ENCODE results near the gene CCDC14. TPM values are rescaled to one million over a fixed set of nuclear protein-coding genes. Genes with fewer than 3 reads are reported as not detected.

Gene CCDC14
- total RNA-seq, 2 donors from 2014 or later: 23.1 to 38.2 TPM

- intact Hi-C loops (cut with DNase I): no loop called here
- Histone ChIP-seq H3K36me3 (replicated peaks in 1 of 2; ENCODE audit: insufficient read depth in 1 of 2, low read depth in 2 of 2) (peaks cover 0 to 2% of the 10 kb centered on the region in 2 donors), H3K27me3 (no peaks in the 10 kb centered on the region), H3K9me3 (no peaks in the 10 kb centered on the region), H3K4me1 (peaks cover 21% of the 10 kb centered on the region), H3K27ac (no peak overlapping the region), H3K4me3 (no peak overlapping the region)
- no peak for TF ChIP-seq POLR2A (IDR thresholded peaks at IDR 0.05)
- no peak for TF ChIP-seq CTCF (IDR thresholded peaks at IDR 0.05)
- ATAC-seq: no peak
- 97 to 98% methylated on average over 2 of the region's 2 CpGs for WGBS, 2 donors
- DNase-seq: no peak
Measured at GRCh38 chr3:123949641-123950040, 11.4 kb downstream of the CCDC14 start.

- WGBS, 2 donors: 95 to 97% methylated on average over 9 of the region's 9 CpGs
- Histone ChIP-seq H3K27ac (no peak overlapping the region), H3K9me3 (no peaks in the 10 kb centered on the region), H3K27me3 (no peaks in the 10 kb centered on the region), H3K4me3 (no peak overlapping the region), H3K36me3 (replicated peaks in 1 of 2; ENCODE audit: insufficient read depth in 1 of 2, low read depth in 2 of 2) (peaks cover 0 to 2% of the 10 kb centered on the region in 2 donors), H3K4me1 (peaks cover 21% of the 10 kb centered on the region)
- ATAC-seq (no peak), DNase-seq (no peak)
- TF ChIP-seq POLR2A (IDR thresholded peaks at IDR 0.05) (no peak), CTCF (IDR thresholded peaks at IDR 0.05) (no peak)
- intact Hi-C loops (cut with DNase I): no loop called here
Measured at GRCh38 chr3:123948449-123948848, 12.6 kb downstream of the CCDC14 start.

DNA sequence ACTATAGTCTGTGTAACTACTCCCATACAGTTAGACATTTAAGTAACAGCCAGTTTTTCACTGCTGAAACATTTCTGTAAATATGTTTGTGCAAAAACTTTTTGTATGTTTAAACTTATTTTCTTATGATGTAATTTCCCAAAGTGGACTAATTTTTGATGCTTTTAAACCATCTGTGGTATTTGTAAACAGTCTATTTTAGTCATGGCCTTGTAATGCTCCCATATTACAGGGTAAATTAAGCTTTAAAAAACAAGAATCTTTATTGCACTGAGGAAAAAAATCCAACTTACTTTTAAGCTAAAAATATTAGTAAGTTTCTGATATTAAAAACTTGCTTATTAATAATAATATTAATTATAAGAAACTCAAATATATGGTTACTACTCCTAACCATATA is 13.5 kb downstream of the CCDC14 start:
- peaks cover 0 to 2% of the 10 kb centered on the region in 2 donors for H3K36me3 ChIP-seq (replicated peaks in 1 of 2; ENCODE audit: insufficient read depth in 1 of 2, low read depth in 2 of 2)
- intact Hi-C loops (cut with DNase I): no loop called here
- ATAC-seq (no peak), DNase-seq (no peak)
- H3K27ac ChIP-seq: no peak overlapping the region
- no peak overlapping the region for H3K4me3 ChIP-seq
- peaks cover 21% of the 10 kb centered on the region for H3K4me1 ChIP-seq
- H3K27me3 ChIP-seq: no peaks in the 10 kb centered on the region
- no peaks in the 10 kb centered on the region for H3K9me3 ChIP-seq
- no peak for TF ChIP-seq CTCF (IDR thresholded peaks at IDR 0.05)
- no peak for TF ChIP-seq POLR2A (IDR thresholded peaks at IDR 0.05)

DNA sequence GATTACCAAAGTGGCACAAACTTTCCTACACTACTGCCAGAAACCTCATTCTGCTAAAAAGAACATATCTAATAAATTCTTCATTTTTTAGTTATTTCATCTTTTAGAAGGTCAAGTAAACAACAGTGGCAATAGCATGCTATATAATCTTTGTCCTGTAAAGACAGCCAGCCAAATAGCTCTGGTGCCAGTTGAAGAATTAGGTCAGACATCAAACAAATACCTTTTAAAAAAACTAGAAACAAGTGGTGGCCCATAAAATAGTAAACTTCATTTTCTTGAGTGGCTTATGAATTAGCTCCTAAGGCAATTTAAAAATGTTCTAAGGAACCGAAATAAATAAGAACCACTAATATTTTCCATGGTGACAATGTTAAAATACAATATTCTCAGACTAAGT is 19.5 kb downstream of the CCDC14 start:
- 72% methylated on average over 1 of the region's 1 CpG for WGBS, 2 donors
- Histone ChIP-seq H3K9me3 (no peaks in the 10 kb centered on the region), H3K36me3 (replicated peaks in 1 of 2; ENCODE audit: insufficient read depth in 1 of 2, low read depth in 2 of 2) (no peaks in the 10 kb centered on the region), H3K4me3 (no peak overlapping the region), H3K27ac (no peak overlapping the region), H3K27me3 (no peaks in the 10 kb centered on the region), H3K4me1 (peaks cover 7% of the 10 kb centered on the region)
- ATAC-seq (no peak), DNase-seq (no peak)
- intact Hi-C loops (cut with DNase I): no loop called here
- TF ChIP-seq CTCF (IDR thresholded peaks at IDR 0.05): no peak
- TF ChIP-seq POLR2A (IDR thresholded peaks at IDR 0.05): no peak

DNA sequence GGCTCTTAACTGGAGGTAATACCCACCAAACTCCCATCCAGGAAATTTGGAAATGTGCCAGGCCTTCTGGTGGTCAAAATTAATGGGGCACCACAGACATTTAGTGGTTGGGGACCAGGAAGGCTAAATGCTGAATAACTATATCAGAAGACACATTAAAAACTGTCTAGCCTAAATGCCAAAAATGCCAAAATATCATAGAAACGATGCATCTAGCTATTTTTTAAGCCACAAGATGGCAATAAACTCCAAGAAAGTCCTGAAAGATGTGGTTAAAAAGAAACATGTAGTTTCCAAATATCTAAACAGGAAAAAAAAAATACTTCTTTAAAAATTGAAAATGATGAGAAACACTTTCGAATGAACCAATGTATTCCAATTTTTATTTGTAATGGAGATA is 19.9 kb downstream of the CCDC14 start:
- no peaks in the 10 kb centered on the region for H3K27me3 ChIP-seq
- no peaks in the 10 kb centered on the region for H3K36me3 ChIP-seq (replicated peaks in 1 of 2; ENCODE audit: insufficient read depth in 1 of 2, low read depth in 2 of 2)
- H3K27ac ChIP-seq: no peak overlapping the region
- H3K4me3 ChIP-seq: no peak overlapping the region
- WGBS, 2 donors: 51 to 66% methylated on average over 2 of the region's 2 CpGs
- DNase-seq: no peak
- ATAC-seq: no peak
- H3K9me3 ChIP-seq: no peaks in the 10 kb centered on the region
- no peak for TF ChIP-seq POLR2A (IDR thresholded peaks at IDR 0.05)
- peak in 4 of 7 experiments; percentile 9 to 22 (median 12) for TF ChIP-seq CTCF (IDR thresholded peaks at IDR 0.05)
- intact Hi-C loops (cut with DNase I): no loop called here
- H3K4me1 ChIP-seq: peaks cover 3% of the 10 kb centered on the region
